ENCODE results near the gene DAW1.
"Not testable (repeated sequence)": the region's sequence is repeated elsewhere in the genome, so short reads cannot be mapped to it uniquely, and the experiment has no call there.

The DAW1 gene

DNA sequence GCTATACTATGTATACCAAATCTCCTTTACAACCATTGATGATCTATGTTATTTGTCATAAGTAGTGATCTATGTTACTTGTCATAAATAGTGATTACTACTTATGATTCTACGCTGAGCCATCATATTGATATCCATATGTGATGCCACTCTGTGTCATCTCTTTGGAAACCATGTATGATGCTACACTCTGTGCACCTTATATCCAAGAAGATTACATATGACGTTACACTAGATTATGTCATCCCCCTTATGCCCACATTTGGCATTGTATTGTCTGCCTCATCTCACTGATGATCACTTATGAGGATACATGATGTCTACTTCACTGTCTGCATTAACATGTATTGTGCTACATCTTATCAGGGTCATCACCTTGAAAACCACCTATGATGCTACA lies 42.9 kb downstream of the DAW1 start:
- no peak for DNase-seq (ENCODE audit: low spot score)

DNA sequence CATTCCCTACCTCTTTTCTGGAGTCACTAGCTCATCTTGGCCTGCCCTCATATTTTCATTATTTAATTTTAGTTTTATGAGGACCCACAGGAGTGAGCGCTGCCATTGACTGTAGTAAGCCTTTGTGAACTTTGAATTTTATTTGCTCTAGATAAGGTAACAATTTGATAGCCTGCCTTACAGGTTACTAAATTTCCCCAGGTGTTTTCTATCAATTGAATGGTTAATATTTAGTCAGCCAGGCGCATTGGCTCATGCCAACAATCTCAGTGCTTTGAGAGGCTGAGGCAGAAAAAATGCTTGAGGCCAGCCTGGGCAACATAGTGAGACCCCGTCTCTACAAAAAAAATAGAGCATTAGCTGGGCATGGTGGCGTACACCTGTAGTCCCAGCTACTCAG lies 50.2 kb downstream of the DAW1 start:
- no peak for DNase-seq (ENCODE audit: low spot score)

DNA sequence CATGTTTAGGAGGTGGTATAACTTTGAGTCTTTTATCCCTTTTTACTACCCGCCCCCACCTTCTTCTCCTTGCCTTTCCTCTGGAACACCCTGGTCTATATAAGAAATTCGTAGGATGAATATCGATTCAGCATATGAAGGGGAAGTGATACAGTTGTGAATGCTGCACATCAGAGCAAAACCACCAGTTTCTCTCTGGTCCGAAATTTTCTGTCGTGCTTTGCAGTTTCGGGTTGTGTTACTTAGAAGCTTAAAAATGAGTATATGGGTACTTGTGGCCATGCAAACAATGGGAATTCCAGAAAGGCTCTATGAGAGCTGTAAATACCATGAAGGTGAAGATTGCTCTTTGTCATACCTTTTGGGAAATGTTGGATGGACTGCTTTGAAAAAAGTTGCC lies 60.6 kb downstream of the DAW1 start:
- no peak for DNase-seq (ENCODE audit: low spot score)

DNA sequence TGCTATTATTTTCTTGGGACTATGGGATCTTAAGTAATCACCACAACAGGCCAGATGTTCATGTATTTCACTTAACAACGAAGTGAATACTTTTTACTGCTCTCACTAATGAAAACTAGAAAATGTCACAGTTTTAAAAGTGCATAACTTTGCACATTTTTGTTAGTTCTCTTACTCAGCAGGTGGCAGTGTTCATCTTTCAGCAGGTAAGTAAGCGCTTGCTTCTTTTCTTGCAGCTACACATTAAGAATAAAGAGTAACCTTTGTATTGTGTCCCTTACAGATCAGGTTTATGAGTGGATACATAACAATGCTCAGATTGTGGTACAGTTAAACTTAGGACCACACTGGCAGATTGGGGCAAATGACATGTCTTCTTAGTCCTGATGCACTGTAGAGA lies 61.0 kb downstream of the DAW1 start:
- DNase-seq (ENCODE audit: low spot score) = no peak

DNA sequence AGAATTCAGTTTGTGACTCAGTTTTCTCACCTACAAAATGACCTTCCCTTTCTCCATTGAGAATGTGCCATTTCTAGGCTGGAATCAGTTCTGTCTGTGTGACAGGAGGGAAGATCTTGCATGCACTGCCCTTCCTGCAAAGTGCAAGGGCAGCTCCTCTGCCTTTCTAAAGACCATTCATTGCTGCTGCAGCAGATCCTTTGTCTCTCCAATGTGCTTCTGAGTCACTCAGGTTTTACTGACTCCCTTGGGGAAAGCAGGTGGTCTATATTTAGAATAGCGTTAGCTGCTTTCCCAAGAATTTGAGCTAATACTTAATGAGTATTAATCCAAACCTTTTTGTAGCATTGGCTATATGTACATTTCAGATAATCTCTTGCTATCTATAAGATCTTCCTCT lies 62.5 kb downstream of the DAW1 start:
- no peak for DNase-seq (ENCODE audit: low spot score)

DNA sequence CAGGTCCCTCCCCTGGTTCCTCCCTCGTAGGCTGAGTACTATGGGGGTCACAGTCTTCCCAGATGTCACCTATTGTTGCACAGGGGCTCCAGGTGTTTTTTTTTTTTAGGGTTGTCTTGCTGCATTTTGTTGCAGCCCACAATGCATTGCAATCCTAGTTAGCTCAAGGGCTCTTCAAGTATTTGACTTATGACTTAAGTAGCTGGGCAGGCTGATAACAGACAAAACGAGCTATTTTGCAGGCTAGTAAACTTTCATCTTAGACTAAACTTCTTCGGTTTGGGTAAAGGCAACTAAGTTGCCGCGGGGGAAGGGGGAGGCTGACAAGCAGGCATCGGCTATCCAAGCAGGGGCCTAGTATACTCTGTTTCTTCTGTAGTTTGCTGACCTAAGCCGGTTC lies 64.8 kb downstream of the DAW1 start:
- not testable (repeated sequence) for DNase-seq (ENCODE audit: low spot score)

DNA sequence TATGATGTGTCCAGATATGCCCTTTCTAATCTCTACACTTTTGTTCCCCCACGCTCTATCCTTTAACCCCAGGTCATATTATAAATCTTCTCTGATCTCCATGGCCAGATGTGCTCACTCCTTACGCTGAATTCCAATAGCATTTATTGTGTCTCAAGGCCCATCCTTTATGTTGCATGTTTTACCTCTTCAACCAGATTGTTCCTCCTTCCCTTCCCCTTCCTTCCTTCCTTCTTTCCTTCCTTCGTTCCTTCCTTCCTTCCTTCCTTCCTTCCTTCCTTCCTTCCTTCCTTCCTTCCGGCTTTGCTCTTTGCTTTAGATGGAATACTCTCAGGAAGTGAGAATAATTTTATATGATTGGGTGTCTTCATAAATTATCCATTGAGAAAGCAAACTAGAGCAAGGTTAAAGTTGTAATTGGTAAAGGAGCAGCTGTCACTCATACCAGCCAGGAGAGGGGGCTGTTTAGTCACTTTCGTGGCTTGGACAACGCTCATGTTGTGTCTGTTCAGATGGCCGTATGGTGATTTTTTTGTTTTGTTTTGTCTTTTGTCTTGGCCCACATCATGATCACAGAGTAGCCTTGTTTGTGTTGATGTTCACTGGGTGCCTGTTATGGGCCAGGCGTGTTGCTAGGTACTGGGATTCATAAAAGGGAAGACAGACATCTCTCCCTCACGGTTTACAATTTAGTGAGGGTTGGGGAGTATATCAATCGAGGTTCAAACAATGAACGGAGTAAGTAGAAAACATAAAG lies 68.0 kb downstream of the DAW1 start:
- peak; percentile 43 for DNase-seq (ENCODE audit: low spot score)

DNA sequence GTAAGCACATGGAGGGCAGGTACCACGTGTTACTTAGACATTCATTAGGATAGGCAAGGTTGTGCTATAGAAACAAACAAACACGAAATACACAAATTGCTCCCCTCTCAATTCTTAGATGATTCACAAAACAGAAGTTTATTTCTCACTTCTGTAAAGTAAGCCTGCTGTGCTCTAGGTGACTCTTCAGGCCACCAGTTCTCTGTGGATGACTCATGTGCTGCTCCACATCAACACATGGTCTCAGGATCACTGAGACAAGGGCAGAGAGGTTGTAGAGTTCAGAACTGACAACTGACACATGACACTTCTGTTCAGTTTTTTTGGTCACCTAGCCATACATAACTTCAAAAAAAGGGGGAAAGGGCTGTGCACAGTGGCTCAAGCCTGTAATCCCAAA lies 70.6 kb downstream of the DAW1 start:
- no peak for DNase-seq (ENCODE audit: low spot score)

DNA sequence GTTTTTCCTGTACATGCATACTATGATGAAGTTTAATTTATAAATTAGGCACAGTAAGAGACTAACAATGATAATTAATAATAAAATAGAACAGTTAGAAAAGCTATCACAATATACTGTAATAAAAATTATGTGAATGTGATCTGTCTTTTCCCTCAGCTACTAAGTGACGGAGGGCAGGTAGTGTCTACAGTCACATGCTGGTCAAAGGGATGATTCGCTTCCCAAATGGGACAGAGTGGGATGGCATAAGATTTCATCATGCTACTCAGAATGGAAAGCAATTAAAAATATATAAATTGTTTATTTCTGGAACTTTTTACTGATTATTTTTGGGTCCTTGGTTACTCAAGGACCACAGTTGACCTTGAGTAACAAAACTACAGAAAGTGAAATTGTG lies 71.5 kb downstream of the DAW1 start:
- no peak for DNase-seq (ENCODE audit: low spot score)

DNA sequence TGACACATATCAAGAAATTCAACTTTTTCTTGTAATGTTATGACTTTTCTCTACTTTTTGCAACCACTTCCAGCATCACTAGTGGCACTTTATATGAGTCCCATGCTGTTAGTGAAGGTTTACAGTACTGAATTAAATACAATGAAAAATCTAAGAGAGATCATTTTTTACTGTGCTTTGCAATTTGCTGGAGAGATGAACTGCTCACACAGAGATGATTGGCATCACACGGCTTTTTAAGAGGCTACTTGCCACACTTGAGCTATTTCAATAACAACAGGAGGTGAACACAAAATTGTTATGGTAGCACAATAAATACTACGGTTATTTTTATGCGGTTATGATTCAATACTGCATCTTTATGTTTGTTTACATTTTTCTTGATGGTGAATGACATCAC lies 88.9 kb downstream of the DAW1 start:
- no peak for DNase-seq (ENCODE audit: low spot score)

DNA sequence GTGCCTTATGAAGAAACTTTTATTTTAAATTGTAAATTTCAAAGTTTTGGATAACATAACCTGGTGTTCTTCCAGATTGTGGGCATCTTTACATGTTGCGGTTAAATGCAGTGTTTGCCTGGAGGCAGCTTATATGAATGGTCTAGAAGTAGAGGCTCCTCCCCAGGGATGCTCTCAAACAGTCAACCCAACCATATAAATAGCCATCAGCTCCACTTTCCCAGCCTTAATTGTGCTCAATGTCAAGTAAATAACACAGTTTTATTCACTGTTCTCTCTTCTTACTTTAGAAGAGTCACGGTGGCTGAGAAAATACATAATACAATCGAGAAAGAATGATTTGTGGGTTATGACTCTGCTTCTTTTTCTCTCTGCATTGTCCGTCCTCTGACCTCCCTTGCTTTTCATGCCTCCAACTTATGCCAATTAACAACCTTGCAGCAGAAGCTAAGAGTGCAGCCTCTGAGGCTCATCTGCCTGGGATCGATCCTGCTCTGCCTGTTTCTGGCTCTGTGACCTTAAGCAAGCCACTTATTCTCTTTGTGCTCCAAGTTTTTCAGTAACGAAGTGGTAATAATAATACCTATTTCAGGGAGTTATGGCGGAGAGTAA lies 100.3 kb downstream of the DAW1 start:
- DNase-seq (ENCODE audit: low spot score) = no peak

DNA sequence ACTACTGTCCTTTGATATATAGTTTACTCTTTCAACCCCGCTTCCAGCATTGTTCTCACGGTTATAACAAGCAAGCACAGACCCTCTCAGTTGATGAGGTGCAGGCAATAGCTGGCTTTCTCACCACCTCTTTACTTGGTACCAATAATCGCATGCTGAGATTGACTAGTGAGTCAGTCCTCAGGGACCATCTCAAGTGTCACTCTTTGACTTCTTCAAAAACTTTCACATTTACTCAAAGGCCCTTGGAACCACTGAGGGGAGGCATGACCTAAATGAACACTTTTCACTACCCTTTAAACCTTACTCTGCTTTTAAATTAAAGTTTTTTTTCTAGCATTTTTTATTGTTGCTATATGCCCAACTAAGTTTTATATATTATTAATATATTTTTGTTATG lies 101.8 kb downstream of the DAW1 start:
- no peak for DNase-seq (ENCODE audit: low spot score)

Measured in AG20443 (cell line).